CD14-positive monocyte (primary cell): ENCODE measurements around the gene TRIM9. TPM values are rescaled to one million over a fixed set of nuclear protein-coding genes. Genes with fewer than 3 reads are reported as not detected.
A peak's percentile ranks its signal among the peaks of the same experiment; 100 is the strongest.

Source experiments
- DNase-seq, 3 donors: peaks; one replicate each; pipeline ENCODE4 v3.0.0-alpha.2; 2011 to 2022
- H2AFZ ChIP-seq: 2 replicates; pipeline ENCODE4 v1.6.0; 2012; ENCODE audit warnings: mild to moderate bottlenecking, low read depth, low read length, inconsistent platforms; ENCODE audit not compliant: insufficient read depth, poor library complexity, severe bottlenecking
- H3K27ac ChIP-seq, 2 donors: 1 replicate in 1 of 2; 2 replicates in 1 of 2; pipeline ENCODE4 v1.5.1; 2012 to 2013; ENCODE audit warnings: low read length in 2 of 2, control low read depth in 1 of 2, inconsistent platforms in 1 of 2, low read depth in 1 of 2, mild to moderate bottlenecking in 1 of 2
- H3K27me3 ChIP-seq, 2 donors: one replicate each; pipeline versions ENCODE4 v1.6.0 to v1.6.1; 2011 to 2013; ENCODE audit warnings: low read length in 2 of 2; ENCODE audit not compliant: control insufficient read depth in 2 of 2, insufficient read depth in 2 of 2
- H3K36me3 ChIP-seq, 2 donors: replicated peaks in 1 of 2; 1 replicate in 1 of 2; 2 replicates in 1 of 2; pipeline versions ENCODE4 v1.5.1 to v1.6.1; 2012 to 2013; ENCODE audit warnings: low read length in 2 of 2, control low read depth in 1 of 2, inconsistent platforms in 1 of 2, mild to moderate bottlenecking in 1 of 2; ENCODE audit not compliant: insufficient read depth in 2 of 2, control insufficient read depth in 1 of 2
- H3K4me1 ChIP-seq, 2 donors: 1 replicate in 1 of 2; 2 replicates in 1 of 2; pipeline versions ENCODE4 v1.5.1 to v1.6.1; 2012 to 2013; ENCODE audit warnings: low read length in 2 of 2, control low read depth in 1 of 2, inconsistent platforms in 1 of 2, mild to moderate bottlenecking in 1 of 2, moderate library complexity in 1 of 2; ENCODE audit not compliant: insufficient read depth in 2 of 2, control insufficient read depth in 1 of 2
- H3K4me2 ChIP-seq: replicated peaks from 2 replicates; pipeline ENCODE3; 2012; ENCODE audit warnings: low read length, moderate library complexity, mild to moderate bottlenecking; ENCODE audit not compliant: poor library complexity, severe bottlenecking; ENCODE audit errors: extremely low read depth
- H3K4me3 ChIP-seq, 3 experiments: fragments of 200-600 bp in 1 of 3; sonication (generic) in 1 of 3; replicated peaks in 1 of 3; 1 replicate in 2 of 3; 2 replicates in 1 of 3; pipeline ENCODE4 v1.5.1; 2011 to 2013; ENCODE audit warnings: low read length in 3 of 3, mild to moderate bottlenecking in 3 of 3, control low read depth in 2 of 3, low read depth in 2 of 3, inconsistent platforms in 1 of 3, moderate library complexity in 1 of 3
- H3K79me2 ChIP-seq: 2 replicates; pipeline ENCODE4 v1.6.0; 2012; ENCODE audit warnings: mild to moderate bottlenecking, control low read depth, inconsistent platforms, low read length, moderate library complexity; ENCODE audit not compliant: insufficient read depth
- H3K9ac ChIP-seq: 2 replicates; pipeline ENCODE4 v1.6.0; 2017; ENCODE audit warnings: low read length, mild to moderate bottlenecking; ENCODE audit not compliant: insufficient read depth, poor library complexity, severe bottlenecking
- H3K9me3 ChIP-seq, 2 donors: replicated peaks in 1 of 2; 1 replicate in 1 of 2; 2 replicates in 1 of 2; pipeline versions ENCODE4 v1.5.1 to v1.6.1; 2012 to 2013; ENCODE audit warnings: low read length in 2 of 2, control low read depth in 1 of 2; ENCODE audit not compliant: control insufficient read depth in 1 of 2, insufficient read depth in 1 of 2
- H4K20me1 ChIP-seq: 2 replicates; pipeline ENCODE4 v1.6.0; 2012; ENCODE audit warnings: mild to moderate bottlenecking, low read length, control low read depth, moderate library complexity; ENCODE audit not compliant: insufficient read depth
- H3K27ac Mint-ChIP-seq, 7 donors: one replicate each; pipeline ENCODE4 v1.8.0; 2020; ENCODE audit warnings: mild to moderate bottlenecking in 7 of 7, mixed read lengths in 7 of 7, moderate library complexity in 6 of 7, inconsistent platforms in 2 of 7
- H3K27me3 Mint-ChIP-seq, 3 donors: one replicate each; pipeline ENCODE4 v1.8.0; 2021 to 2022; ENCODE audit warnings: low read depth in 3 of 3, mild to moderate bottlenecking in 3 of 3, mixed read lengths in 3 of 3, moderate library complexity in 3 of 3, inconsistent platforms in 1 of 3
- H3K36me3 Mint-ChIP-seq, 2 donors: one replicate each; pipeline ENCODE4 v1.8.0; 2020; ENCODE audit warnings: mixed read lengths in 2 of 2, inconsistent platforms in 1 of 2, mild to moderate bottlenecking in 1 of 2
- H3K4me1 Mint-ChIP-seq: one replicate; pipeline ENCODE4 v1.8.0; 2020; ENCODE audit warnings: mild to moderate bottlenecking, mixed read lengths
- H3K4me3 Mint-ChIP-seq, 2 donors: one replicate each; pipeline ENCODE4 v1.8.0; 2020; ENCODE audit warnings: mild to moderate bottlenecking in 2 of 2, mixed read lengths in 2 of 2, moderate library complexity in 1 of 2
- H3K9me3 Mint-ChIP-seq, 7 donors: one replicate each; pipeline ENCODE4 v1.8.0; 2020 to 2022; ENCODE audit warnings: mixed read lengths in 7 of 7, mild to moderate bottlenecking in 6 of 7, moderate library complexity in 6 of 7, inconsistent platforms in 2 of 7
- CTCF ChIP-seq: fragments of 200-600 bp; IDR thresholded peaks from one replicate; pipeline ENCODE4 v1.8.0; 2022; ENCODE audit warnings: antibody characterized with exemption, mild to moderate bottlenecking
- WGBS: methylation state at CpG from one replicate; pipeline ENCODE4 v1.1.5; 2013; ENCODE audit warnings: missing lambda C conversion rate; ENCODE audit not compliant: insufficient coverage; 5-methylcytosine and 5-hydroxymethylcytosine counted together
- intact Hi-C, 2 donors: fragments of 100-400 bp; cut with micrococcal nuclease; formaldehyde crosslinking; loops; one replicate each; pipeline versions ENCODE4 v1.15.0 to v1.15.1; 2023
- polyA plus RNA-seq, 3 donors: library from polyadenylated mRNA; depleted of rRNA in 1 of 3; unstranded in 2 of 3; stranded (reverse) in 1 of 3; fragments of 300-500 nt in 2 of 3; fragments of >200 nt in 1 of 3; fragmentation: Illumina TruSeq in 2 of 3; gene quantifications; 1 replicate in 2 of 3; 2 replicates in 1 of 3; pipeline ENCODE4 v1.2.3, GENCODE V29; 2012 to 2021

TRIM9 gene
- polyA plus RNA-seq, 3 donors, result 0.01 TPM; not detected in 2

GRCh38 chr14:50967790-50968189 is 127.1 kb downstream of the TRIM9 start:
- Histone ChIP-seq H2AFZ (peak overlapping the region; percentile 67), H4K20me1 (no peaks in the 10 kb centered on the region), H3K4me3 (peak overlapping the region in 2 of 3 experiments; percentile 19 to 63), H3K27me3 (no peaks in the 10 kb centered on the region), H3K36me3 (no peaks in the 10 kb centered on the region), H3K27ac (peak overlapping the region; percentile 68 to 80), H3K4me2 (peak overlapping the region; percentile 64), H3K79me2 (no peaks in the 10 kb centered on the region), H3K4me1 (peaks cover 18 to 21% of the 10 kb centered on the region in 2 donors), H3K9me3 (no peaks in the 10 kb centered on the region), H3K9ac (peak overlapping the region; percentile 17)
- intact Hi-C loops, result no loop called here
- H3K9me3 Mint-ChIP-seq, result no peaks in the 10 kb centered on the region
- TF ChIP-seq CTCF, result no peak
- H3K4me1 Mint-ChIP-seq, result peaks cover 23% of the 10 kb centered on the region
- no peaks in the 10 kb centered on the region for H3K27me3 Mint-ChIP-seq
- peak; percentile 36 to 61 (median 43) for DNase-seq
- no peaks in the 10 kb centered on the region for H3K36me3 Mint-ChIP-seq
- H3K27ac Mint-ChIP-seq, result peak overlapping the region; percentile 87 to 91 (median 89)
- H3K4me3 Mint-ChIP-seq, result peak overlapping the region; percentile 21 to 83
- 0% methylated on average over 1 of the region's 2 CpGs for WGBS

GRCh38 chr14:50967103-50967502 is 127.8 kb downstream of the TRIM9 start:
- no peak overlapping the region for H3K4me3 Mint-ChIP-seq
- DNase-seq, result no peak

More at GRCh38 chr14:50967103-50967502, 127.8 kb downstream of the TRIM9 start:
- intact Hi-C loops, result no loop called here
- H3K9ac ChIP-seq, result no peak overlapping the region
- H3K9me3 ChIP-seq, result no peaks in the 10 kb centered on the region
- no peak for TF ChIP-seq CTCF
- peak overlapping the region in 1 of 2 donors; percentile 80 for H3K27ac ChIP-seq
- H3K79me2 ChIP-seq, result no peaks in the 10 kb centered on the region
- no peak overlapping the region for H2AFZ ChIP-seq
- H4K20me1 ChIP-seq, result no peaks in the 10 kb centered on the region
- peaks cover 18 to 21% of the 10 kb centered on the region in 2 donors for H3K4me1 ChIP-seq
- Mint-ChIP-seq H3K9me3 (no peaks in the 10 kb centered on the region), H3K27ac (peak overlapping the region in 3 of 7 donors; percentile 33 to 91 (median 36)), H3K27me3 (no peaks in the 10 kb centered on the region), H3K36me3 (no peaks in the 10 kb centered on the region), H3K4me1 (peaks cover 23% of the 10 kb centered on the region)
- H3K4me3 ChIP-seq, result no peak overlapping the region
- H3K4me2 ChIP-seq, result peak overlapping the region; percentile 64
- no peaks in the 10 kb centered on the region for H3K27me3 ChIP-seq
- H3K36me3 ChIP-seq, result no peaks in the 10 kb centered on the region
- WGBS, result no CpG with 5 or more reads among the region's 3 CpGs
